HG03469 (cell line): ENCODE results near the gene PLCL2.

Experiments used
- ATAC-seq: cut with Tn5 transposase; IDR thresholded peaks from one replicate; pipeline ENCODE4 v1.9.1; 2021; ENCODE audit warnings: mild to moderate bottlenecking, moderate library complexity, moderate number of reproducible peaks; ENCODE audit not compliant: unreplicated experiment

Gene PLCL2

DNA sequence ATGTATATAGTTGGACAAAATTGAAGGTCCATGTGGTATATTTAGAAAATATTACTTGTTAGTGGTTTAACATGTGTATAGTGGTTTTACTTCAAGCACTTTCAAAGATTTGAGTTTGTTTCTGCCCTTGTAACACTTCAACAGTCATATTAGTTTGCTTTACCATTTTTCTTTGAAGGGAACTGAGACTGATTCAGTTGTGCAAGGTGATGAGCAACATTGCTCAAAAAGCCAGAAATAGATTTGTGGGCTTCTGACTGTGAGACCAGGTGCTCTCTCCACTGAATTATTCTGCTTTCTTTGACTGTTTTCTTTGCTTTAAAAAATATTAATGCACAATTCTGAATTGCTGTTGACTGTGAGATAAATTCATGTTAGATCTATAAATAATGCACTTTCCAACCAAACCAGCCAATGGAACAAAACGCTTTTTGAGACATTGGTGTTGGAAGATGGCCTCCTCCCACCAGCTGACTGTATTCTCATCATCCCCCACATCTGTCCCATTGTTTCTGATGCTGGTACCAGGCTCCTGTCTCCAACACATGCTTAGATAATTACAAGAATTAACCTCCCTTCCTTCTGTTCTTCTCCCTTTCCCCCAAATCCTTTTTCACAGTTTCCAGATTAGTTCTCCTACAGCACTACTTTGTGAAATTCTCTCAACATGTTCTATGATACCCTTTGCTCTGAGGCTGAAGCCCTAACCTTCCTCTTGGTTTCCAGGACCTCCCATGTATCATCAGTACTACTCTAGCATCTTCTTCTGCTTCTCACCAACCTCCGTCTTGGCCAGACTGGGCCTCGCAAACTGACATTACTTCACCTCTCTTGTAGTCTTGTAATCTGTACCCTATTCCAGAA lies 27.9 kb downstream of the PLCL2 start:
- ATAC-seq, result peak; percentile 90

DNA sequence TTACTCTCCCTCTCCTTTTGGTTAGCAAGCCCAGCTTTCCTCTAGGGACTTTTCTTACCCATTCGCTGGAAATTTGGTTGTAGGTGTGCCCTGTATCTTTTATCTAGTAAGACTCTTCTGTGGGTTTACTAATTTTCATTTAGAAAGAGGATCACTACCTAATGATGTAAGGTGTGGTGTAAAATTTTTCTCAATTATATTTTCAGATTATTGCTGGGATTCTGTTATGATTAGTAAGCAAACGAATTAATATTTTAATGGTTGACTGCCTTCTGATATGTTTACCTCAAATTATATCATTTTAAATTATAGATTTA lies 28.5 kb downstream of the PLCL2 start:
- peak; percentile 16 for ATAC-seq

DNA sequence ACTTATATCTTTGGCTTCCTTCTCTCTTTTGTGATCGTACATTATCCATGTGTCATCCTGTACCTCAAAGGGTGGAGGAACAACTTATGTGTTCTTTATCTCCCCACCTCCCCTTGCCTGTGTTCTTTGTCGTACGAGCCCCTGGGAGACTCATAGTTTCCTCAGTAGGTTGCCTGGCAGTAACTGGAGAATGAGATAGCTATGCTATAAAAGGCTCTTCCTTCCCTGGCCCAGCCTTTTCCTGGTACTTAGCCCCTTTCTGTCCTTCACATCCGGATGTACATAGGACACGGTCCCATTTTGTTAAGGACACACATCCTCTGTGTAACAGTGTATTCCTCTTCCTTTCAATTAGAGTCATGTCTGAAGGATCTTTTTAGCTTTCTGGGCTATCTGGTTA lies 32.1 kb downstream of the PLCL2 start:
- ATAC-seq, result no peak

DNA sequence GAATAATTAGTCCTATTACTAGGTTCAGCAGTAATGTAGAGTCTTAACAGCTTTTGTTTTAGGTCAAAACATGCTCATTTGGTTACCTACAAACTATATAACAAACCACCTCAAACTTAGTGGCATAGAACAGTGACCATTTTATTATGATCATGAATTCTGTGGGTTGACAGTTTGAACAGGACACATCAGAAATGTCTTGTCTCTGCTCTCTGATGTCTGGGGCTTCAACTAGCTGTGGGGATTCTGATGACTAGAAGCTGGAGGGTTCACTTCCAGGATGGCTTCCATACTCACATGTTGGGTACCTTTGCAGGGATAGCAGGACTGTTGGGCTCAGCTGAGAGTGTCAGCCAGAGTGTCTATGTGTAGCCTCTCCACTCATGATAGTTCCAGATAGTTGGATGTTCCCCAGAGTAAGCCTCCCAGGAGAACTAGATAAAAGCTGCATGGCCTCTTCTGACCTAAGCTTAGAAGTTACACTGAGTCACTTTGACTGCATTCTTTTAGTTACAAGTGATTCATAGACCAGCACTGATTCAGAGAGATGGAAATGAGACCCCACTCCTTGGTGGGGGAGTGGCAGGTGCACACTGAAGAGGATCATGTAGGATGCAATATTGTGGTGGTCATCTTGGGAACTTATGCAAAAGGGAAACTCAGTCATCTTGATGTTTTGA lies 32.6 kb downstream of the PLCL2 start:
- no peak for ATAC-seq

DNA sequence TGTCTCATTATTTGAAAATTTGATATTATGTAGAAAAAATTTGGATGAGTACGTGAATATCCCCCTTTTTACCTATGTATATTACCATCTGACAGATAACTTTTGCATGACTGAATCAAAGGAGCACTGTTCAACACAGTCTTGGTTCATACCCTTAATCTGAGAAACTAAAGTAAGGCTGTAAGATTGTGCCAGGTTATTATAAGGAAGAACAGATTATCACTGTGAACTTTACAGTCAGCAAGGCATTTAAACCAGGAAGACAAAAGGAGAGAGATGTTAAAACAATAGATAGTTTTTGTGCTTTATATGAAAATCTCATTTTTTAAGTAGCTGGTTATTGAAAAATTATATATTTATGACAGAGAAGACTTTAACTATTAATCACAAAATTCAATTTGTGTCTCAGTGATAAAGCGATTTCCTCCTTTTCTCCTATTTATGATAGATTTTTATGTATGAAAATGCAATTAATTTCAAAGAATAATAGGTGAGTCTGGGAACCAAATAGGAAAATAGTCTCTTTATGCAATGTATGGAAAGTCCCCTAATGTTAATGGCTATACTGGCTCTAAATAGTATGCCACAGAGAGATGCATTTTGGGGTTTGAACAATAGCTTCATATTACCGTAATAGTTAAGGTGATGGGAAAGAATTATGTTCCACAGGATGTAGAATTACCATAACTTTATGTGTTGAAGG lies 33.4 kb downstream of the PLCL2 start:
- no peak for ATAC-seq

DNA sequence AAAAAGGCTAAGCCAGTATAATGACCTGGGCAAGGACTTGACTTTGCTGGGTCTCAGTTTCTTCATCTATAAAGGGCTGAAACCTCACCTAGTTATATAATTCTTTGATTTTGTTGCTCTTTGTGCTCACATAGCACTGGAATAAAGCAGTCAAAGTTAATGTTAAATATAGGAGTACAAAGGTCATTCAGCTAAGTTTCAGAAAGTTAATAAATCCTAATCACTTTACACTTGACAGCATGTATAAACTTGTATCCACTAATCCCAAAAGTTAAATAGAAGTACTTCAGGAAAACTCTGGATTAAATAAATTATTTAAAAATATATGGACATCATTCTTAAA lies 33.9 kb downstream of the PLCL2 start:
- ATAC-seq, result no peak

DNA sequence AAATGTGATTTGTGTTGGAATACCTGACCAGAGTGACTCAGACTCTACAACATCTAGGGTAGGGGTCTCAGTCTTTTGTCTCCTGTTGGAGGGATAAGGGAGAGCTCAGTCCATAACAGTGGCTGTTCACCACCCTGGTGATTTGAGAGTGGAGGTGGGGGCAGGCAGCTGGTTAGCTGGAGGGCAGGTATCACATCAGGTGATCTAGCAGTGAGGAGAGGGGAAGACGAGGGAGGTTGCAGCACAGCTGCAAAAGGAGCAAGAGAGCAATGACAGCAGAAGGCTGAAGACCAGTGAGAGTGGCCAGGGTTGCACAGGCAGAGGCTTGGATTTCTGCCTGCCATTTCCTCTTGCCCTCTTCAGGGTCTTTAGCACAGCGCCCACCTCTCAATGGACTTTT lies 38.4 kb downstream of the PLCL2 start:
- no peak for ATAC-seq

DNA sequence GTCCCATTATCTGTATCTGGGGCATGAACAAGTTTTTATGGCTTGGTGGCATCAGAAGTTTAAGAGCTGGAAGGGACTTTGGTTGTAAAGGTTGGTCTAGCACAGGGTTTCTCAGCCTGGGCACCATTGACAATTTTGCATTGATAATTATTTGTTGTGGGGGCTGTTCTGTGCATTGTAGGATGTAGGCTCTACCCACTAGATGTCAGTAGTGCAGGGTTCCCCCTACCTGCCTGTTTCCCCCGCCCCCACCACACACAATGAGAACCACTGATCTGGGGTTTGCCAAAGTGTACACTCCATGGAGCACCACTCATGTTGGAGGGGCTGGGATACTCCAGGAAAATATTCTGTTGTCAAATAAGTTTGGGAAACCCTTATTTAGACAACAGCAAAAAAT lies 42.7 kb downstream of the PLCL2 start:
- ATAC-seq, result no peak

DNA sequence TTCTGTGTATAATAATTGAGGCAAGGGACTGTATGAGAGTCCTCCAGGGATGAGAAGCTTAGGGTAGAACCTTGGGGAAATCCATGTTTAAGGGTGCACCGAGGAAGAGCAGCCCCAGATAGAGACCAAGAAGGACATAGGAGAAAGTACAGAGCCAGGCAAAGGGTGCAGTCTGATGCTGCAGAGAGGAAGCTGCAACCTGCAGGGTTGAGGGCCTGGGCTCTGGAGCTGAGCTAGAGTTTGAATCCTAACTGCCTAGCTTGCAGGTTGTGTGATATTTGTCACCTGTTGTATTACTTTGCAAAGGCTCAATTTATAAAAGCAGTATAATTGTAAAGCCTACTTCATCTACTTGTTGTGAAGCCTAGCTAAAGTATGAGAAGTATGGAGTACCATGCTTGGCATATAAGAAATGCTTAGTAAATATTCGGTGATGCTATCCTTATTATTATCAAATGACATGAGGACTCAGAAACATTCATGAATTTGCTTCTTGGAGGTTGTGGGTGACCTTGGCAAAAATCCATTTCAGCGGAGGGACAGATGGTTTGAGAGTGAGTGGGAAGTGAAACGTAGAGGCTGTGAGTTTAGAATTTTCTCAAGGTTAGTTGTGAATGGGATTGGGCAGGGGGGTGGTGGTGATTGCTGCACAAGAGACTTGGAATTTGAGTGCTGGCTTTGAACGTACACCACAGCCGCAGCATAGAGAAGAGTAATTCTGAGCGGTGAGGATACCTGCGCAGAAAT lies 43.8 kb downstream of the PLCL2 start:
- no peak for ATAC-seq

DNA sequence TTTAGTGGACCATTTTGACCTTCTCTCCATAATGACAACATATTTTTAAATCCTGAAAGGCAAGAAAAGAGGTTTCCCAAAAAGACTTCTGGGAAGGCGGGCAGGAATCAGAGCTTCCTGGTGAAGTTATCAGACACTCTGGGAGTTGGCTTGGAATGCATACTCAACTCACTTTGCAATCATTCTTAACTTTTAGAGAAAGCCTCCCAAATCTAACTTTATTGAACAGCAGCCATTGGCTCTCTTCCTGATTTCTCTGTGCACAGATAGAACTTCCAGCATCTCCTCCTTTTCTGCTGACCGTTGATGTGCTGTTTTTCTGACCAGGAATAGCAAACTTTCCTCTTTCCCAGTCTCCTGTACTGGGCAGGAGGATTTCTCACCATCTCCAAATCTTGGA lies 44.6 kb downstream of the PLCL2 start:
- ATAC-seq, result no peak

DNA sequence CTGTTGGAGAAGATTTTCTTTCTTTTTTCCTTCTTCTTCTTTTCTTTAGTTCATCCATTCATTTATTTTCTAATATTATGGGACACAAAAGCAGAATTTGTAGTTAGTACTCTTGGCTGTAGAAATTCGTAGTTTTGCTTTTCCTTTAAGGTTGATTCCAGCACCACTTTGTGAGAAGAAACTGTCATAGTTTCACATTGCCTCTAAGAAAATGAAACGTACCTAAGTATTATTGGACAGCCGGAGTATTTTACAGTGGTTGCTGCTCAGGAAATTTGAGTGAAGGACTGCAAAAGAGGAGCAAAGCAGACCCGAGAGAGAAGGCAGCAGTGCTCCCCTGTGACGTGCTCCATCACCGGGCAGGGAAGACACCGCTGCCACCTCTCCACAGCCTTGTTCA lies 48.1 kb downstream of the PLCL2 start:
- no peak for ATAC-seq

DNA sequence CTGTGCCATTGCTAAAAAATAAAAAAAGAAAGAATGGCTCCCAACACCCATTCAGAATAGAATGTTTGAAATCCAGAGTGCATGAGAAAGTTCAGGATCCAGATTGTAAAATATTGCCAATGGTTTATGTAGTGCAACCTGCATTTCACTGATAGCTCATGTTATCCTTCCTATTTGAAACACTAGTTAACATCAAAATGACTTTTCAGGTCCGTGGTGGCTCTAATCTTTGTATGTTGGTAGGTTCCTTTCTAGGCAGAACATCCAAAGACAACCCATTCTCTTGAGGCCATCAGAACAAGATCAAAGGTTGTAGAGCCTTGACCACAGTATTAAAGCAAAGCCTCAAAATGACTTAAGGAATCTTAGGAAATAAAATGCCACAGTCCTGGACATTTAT lies 51.0 kb downstream of the PLCL2 start:
- ATAC-seq, result no peak

DNA sequence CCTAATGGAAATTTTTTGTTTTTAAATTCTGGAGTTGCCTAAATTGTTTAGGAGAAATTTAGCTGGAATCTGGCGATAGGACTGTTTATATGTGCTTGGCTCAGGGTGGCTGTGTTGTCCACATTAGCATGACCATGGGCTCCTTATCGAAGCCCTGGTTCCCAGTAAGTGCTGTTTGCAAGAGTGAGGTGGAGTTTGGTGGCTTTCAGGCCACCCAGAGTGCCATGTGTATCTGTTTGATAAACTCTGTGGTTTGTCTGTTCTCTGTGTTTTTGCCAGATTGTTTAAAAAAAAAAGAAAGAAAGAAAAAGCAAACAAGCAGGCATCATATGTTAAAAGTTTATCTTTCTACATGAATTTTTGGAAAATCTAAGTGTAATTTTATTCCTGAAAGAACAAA lies 51.5 kb downstream of the PLCL2 start:
- ATAC-seq, result no peak

DNA sequence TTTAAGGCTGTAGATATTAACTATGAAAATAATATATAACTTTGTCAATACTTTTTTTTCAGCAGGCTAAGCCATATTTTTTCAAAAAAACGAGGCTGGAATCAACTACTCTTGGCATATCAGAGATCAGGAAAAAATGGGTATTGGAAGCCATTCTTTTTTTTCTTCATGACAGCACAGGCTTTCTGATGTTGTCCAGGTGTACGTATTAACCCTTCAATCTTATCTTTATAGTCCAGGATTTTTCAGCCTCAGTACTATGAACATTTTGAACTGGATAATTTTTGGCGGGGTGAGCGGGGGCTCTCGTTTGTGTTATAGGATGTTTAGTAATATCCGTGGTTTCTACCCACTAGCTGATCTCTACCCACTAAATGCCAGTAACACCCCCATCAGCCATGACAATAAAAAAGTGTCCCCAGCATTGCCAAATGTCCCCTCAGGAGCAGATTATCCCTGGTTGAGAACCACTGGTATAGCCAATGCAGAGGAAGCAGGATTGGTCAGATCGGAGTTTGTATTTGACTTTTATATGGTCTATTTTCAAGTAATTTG lies 52.0 kb downstream of the PLCL2 start:
- ATAC-seq, result no peak

DNA sequence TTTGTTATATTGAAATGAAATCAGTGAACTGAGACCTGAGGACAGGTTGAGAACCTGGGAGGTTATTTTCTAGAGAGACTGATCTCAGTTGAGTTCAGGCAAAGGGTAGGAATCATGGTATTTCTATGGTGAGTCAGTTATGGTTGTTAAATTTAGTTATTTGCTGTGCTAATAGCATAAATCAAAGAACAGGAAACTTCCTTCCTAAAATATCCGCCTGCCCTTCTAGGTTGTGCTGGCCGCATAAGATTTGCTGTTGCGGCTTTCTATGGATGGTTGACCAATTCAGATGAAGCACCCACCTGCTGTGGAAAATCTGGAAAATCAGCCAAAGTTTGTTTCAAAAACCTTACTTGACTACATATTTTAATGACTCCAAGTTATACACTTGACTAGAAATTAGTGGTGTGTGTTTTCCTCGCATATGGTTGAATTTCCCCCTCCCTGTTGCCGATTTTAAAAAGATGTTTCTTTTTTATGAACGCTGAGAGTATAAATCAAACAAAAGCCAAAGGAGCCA lies 52.6 kb downstream of the PLCL2 start:
- ATAC-seq, result no peak

DNA sequence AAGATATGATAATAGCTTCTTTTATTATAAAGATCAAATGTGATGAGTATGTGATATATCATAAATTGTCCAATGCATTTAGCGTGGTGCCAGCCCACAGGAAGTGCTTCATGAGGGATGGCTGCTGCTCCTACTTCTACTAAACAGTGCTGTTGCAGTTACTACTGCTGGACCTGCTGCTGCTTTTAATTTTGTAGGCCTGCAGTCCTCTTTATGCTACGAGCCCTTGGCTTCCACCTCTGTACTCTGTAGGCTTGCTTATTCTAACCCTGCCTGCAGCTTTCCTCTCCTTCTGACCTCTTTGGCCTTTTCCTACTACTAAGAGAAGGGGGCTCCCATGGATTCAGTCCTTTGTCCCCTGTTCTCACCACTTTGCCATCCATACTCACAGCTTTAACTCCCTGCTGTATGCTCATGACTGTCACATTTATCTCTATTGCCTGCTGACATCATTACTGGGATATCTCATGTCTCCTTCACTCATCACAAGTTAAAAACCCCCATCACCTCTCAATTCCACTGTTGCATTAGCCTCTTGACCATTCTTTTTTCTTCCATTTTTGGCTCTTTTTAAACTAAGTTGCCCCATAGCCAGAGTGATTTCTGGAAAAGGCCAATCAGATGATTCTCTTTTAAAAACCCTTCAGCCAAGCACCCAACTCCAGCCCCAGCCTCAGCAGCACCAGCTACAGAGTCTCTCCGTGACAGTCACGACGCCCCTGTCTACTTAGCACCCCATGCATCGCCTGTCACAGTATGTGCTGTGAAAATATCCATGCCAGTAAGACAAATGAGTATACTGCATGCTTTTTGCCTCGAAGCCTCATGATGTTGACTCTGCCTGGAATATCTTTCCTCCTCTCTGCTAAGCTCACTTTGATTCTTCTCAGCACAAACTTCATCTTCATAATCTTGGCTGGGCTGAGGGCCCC lies 56.3 kb downstream of the PLCL2 start:
- no peak for ATAC-seq

DNA sequence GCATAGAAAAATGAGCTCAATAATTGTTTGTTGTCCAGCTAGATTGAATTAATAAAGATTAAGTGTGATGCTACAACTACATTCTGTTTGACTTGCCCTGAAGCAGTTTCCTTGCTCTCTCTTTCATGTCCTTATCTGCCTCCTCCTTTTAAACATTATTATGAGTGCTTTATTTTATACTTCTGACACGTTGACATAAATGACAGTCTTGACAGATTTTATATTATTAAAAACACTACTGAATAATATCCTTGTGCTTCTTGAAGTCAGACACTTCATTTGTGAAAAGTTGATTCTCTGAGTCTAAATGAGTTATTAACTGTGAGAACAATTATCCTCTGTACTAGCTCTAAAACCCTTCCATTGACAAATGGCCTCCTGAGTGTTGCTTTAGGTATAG lies 58.2 kb downstream of the PLCL2 start:
- ATAC-seq, result no peak

DNA sequence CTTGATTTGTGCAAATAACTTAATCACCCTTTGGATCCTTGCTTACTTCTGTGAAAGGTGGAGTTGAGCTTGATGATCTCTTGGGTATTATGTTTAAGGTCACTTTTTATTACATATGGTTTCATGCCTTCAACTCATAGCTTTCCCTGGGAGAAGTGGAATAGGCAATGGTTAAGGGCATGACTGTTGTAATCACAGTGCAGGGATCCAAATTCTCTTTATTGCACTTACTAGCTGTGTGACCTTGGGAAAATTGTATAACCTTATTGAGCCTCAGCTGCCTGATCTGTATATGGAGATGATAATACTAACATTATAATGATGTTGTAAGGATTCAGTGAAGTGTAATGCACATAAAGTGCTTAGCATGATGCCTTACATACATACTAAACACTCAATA lies 59.1 kb downstream of the PLCL2 start:
- ATAC-seq, result no peak

DNA sequence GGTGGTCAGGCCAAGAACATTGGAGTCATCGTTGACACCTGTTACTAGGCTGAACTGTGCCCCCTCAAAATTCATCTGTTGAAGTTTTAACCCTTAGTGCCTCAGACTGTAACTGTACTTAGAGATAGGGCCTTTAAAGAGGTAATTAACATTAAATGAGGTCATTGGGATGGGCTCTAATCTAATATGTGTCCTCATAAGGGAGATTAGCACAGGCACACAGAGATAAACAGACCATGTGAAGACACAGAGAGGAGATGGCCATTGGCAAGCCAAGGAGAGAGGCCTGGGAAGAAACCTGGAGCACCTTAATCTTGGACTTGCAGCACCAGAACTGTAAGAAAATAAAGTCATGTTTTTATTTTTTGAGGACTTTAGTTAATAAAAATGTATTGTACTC lies 59.6 kb downstream of the PLCL2 start:
- ATAC-seq, result no peak

DNA sequence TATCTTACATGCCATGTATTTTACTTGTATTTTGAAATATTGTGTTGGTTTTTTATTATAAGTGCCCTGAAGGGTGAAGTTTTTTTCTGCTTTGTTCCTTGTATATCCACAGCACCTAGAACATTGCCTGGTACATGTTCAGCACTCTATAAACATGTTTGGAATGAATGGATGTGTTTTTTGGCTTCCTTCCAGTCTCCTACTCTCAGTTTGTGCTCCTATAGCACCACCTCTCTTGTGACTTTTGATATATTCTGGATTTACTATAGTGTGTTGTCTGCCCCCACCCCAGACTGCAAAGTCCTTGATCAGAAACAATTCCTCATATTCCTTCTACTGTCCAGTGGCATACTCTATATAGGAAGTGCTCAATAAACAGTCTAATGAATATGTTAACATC lies 60.6 kb downstream of the PLCL2 start:
- no peak for ATAC-seq
